Measurements from ENCODE around the gene SNX10.

Gene SNX10

GRCh38 chr7:26337232-26337865, 45.7 kb downstream of the SNX10 start:
- no peak for DNase-seq

- DNase-seq = no peak
Measured at GRCh38 chr7:26340476-26341018, 48.9 kb downstream of the SNX10 start.

GRCh38 chr7:26343320-26343832, 51.7 kb downstream of the SNX10 start:
- no peak for DNase-seq

DNA sequence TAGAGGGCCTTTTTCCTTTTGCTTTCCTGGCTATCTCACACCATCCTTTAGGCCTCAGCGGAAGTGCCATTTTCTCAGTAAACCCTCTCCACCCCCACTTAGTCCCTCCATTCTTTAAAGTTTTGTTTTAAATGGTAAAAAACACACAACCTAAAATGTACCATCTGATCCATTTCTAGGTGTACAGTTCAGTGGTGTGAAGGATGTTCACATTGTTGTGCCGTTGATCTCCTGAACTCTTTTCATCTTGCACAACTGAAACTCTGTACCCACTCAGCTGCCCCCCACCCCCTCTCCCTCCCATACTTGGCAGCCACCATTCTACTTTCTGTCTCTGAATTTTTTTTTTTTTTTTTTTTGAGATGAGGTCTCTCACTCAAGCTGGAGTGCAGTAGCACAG, 52.2 kb downstream of the SNX10 start:
- no peak for DNase-seq

- no peak for DNase-seq
Measured at GRCh38 chr7:26345202-26345601, 53.5 kb downstream of the SNX10 start.

GRCh38 chr7:26345837-26346236, 54.2 kb downstream of the SNX10 start:
- no peak for DNase-seq

GRCh38 chr7:26346611-26347203, 55.0 kb downstream of the SNX10 start:
- DNase-seq = no peak

DNA sequence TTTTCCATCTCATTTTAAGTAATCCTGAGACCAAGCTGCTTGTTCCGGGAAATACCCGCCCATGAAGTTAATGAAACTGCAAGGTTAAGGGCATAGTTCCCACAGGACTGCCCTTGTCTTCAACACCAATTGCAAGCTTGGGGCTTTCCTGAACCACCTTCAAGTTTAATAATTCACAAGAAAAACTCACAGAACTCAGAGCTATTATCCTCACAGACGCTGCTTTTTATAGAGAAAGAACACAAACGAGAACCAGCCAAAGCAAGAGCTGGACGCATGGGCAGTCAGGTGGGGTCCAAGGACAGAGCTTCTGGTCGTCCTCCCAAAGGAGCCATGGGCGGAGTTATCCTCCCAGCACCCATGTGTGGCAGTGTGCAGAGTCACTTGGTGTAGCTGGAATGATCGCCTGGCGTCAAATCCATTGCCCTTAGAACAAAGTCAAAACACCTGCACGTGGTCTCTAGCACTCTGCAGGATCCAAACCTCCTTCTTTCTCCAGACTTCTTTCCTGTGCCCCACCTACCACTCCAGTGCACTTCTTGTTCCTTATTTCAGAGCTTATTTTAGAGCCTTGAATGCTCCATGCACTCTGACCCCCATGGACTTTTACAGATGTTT, 56.7 kb downstream of the SNX10 start:
- DNase-seq = no peak

DNA sequence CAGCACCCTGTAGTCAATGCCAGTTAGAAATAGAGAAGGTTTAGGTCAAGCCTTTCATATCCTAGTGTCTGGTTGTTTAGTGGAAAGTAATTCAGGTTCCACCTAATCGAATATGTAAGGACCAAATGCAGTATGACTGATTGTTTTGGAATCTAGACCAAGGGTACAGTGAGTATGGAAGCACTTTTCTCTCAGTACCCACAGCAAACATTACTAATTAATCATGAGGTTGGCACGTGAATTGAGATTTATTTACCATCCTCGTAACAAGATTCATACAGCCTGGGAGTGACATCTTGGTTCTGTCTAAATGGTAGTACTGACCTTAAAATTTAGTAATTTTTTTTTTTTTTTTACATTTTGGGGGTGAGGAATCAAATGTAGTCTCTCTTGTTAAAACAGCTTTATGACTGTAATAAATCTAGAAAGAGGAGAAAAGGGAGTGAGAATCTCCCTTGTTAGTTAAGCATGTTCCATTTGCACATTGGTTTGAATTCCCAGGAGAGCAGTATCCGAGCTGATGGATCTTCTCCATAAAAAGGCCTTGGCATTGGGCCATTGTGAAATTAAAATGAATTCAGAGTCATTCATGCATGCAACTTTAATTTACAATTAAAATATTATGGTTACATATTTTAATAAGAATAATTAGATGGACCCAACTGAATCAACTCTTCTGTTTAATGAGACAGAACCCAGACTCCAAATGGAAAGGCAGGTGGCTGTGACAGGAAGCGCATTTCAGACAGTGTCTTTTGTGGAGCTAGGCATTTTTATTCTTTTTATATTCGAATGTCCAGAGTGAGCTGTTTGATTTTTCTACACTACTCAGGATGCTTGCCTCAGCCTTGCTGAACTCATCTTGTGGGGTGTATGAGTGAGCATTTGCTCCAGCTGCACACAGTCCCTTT, 57.6 kb downstream of the SNX10 start:
- peak; percentile 19 for DNase-seq

DNA sequence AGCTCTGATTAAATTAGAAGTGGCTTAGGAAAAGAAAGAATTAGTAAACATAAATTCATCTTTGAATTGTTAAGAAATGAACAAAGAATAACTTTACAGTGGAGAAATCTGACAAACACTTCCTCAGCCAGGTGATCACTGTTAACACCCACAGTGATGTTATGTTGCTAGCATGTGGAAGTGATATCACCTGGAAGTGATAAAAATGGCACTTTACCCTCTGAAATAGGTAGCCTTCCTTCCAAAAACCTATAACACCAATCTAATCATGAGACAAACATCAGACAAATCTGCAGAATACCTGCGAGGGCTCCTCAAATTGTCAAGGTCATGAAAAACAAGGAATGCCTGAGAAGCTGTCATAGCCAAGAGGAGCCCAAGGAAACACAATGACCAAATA, 59.5 kb downstream of the SNX10 start:
- DNase-seq = no peak

- DNase-seq = no peak
Measured at GRCh38 chr7:26356229-26356628, 64.6 kb downstream of the SNX10 start.

GRCh38 chr7:26356929-26357798, 65.5 kb downstream of the SNX10 start:
- DNase-seq = no peak

DNA sequence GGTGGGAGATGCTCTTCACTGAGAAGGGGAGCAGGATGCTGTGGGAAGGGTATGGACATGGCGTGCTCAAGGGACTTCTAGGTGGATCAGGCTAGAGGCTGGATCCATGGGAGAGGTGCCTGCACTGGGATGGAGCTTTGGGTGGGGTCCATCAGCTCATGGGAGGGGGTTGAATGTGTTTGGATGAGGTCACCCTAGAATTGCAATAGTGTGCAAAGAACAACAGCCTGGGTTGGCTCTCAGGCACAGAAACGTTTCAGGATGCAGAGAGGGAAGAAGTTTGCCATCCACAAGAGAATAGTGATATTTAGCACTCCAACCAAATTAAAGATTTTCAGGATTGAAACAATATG, 66.1 kb downstream of the SNX10 start:
- DNase-seq = no peak

DNA sequence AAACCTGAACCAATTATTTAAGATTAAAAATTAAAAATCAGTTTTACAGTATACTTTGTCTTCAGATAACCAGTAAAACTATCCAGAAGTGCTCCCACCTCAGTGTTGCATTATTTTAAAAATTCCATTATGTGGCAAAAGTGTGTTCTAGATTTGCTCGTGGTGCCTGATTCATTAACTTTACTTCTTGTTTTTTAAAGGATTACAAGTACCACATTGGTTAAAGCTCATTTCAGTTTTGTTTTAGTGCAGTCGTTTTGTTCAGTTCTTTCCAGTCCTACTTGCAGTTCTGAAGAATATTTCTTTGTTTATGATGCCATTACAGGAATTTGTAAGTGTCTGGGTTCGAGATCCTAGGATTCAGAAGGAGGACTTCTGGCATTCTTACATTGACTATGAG, 69.0 kb downstream of the SNX10 start:
- DNase-seq = no peak

- DNase-seq = no peak
Measured at GRCh38 chr7:26361637-26362036, 70.0 kb downstream of the SNX10 start.

DNA sequence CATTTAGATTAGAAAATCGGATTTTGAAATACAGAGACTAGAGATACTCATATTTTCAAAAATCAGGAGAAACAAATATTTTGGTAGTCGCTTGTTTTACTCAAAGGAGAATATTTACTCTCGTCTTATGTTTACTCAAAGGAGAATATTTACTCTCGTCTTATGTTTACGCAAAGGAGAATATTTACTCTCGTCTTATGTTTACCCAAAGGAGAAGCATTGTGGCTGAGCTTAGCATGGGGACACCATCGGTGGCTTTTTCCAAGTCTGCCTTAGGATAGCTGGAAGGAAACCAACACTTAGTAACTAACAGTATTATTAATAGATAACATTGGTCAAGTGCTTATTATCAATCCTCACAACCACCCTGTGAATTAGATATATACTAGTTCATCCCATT, 71.8 kb downstream of the SNX10 start:
- no peak for DNase-seq

- DNase-seq = peak; percentile 52
Measured at GRCh38 chr7:26365077-26365900, 73.6 kb downstream of the SNX10 start.

- DNase-seq = no peak
Measured at GRCh38 chr7:26365901-26366275, 74.2 kb downstream of the SNX10 start.

DNA sequence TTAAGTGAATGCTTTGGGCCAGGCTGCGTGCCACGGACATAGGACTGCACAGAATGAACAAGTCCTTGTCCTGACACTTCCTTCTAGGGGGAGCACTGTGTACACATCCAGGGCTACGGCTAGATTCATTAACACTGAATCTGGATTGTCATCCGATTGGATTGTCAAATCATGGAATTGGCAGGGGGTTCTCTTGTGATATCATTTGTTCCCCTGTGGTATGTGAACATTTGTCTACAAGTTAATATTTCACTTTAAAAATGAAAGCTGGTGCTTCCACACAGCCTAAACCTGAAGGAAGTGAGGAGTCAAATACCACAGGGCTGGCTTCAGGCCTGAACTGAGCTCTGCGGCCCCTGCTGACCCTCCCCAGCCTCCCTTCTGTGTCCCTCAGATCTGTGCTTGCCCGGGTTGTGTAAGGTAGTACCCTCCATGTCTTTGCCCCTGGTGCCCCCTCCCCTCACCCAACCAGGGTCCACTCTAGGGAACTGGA, 75.6 kb downstream of the SNX10 start:
- no peak for DNase-seq

DNA sequence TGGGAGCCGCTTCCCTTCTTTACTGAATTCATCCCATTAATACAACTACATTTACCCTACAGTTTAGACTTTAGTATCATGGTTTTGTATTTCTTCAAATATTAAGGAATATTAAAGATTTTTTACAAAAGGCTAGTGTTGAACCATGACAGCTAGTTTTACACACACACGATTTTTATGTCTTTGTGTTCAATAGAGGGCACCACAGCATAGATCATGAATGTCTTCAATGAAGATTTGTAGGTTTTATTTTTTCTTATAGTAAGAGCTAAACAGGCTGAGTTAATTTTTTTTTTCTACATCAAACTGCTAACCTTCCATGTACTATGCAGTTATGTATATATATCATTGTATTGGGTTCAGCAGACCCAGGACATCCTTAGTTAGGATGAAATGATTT, 76.9 kb downstream of the SNX10 start:
- DNase-seq = no peak

- peak; percentile 46 for DNase-seq
Measured at GRCh38 chr7:26369593-26369992, 77.9 kb downstream of the SNX10 start.
